IMR-90 (cell line): ENCODE results near the gene ZNF644. TPM values are rescaled to one million over a fixed set of nuclear protein-coding genes. Genes with fewer than 3 reads are reported as not detected.
A peak's percentile ranks its signal among the peaks of the same experiment; 100 is the strongest.

Experiments
- ATAC-seq: fragments of 200-7000 bp; cut with Tn5 transposase; 2 replicates; pipeline ENCODE4 v1.9.1; 2020; ENCODE audit warnings: low read depth, mild to moderate bottlenecking, moderate library complexity
- BruUV-seq: library from RNA; stranded (reverse); fragments of 400-500 nt; replicated peaks from 2 replicates; lab custom pipeline; 2021; lab: Mats Ljungman, UMichigan
- CTCF ChIA-PET: fragments of 300-600 bp; formaldehyde crosslinking; extraction: SDS; loops from one replicate; lab custom pipeline; 2021; ENCODE audit warnings: antibody characterized with exemption; lab: Yijun Ruan, JAX
- POLR2A ChIA-PET: fragments of 300-600 bp; sonication (Branson Sonifier 250); formaldehyde crosslinking; loops from one replicate; lab custom pipeline; 2022; ENCODE audit warnings: antibody characterized with exemption; ENCODE audit not compliant: unreplicated experiment; lab: Charles Lee
- DNase-seq: peaks from one replicate; pipeline ENCODE4 v3.0.0; 2013
- H2AFZ ChIP-seq: replicated peaks from 2 replicates; pipeline ENCODE3; 2013; ENCODE audit warnings: low read length, mild to moderate bottlenecking; ENCODE audit not compliant: poor library complexity
- H2AK5ac ChIP-seq: 2 replicates; pipeline ENCODE4 v1.6.1; 2013; ENCODE audit warnings: low read depth, low read length, inconsistent platforms
- H2AK9ac ChIP-seq: replicated peaks from 2 replicates; pipeline ENCODE3; 2013; ENCODE audit warnings: mild to moderate bottlenecking, low read depth, low read length, moderate library complexity; ENCODE audit not compliant: poor library complexity
- H2BK120ac ChIP-seq: 2 replicates; pipeline ENCODE4 v1.6.1; 2013; ENCODE audit warnings: low read depth, low read length, inconsistent platforms
- H2BK15ac ChIP-seq: 3 replicates; pipeline ENCODE4 v1.6.1; 2013; ENCODE audit warnings: low read depth, low read length, inconsistent platforms
- H2BK20ac ChIP-seq: 2 replicates; pipeline ENCODE4 v1.6.1; 2013; ENCODE audit warnings: low read depth, mild to moderate bottlenecking, inconsistent platforms, low read length, moderate library complexity
- H2BK5ac ChIP-seq: 2 replicates; pipeline ENCODE4 v1.6.1; 2013; ENCODE audit warnings: mild to moderate bottlenecking, low read depth, low read length, inconsistent platforms; ENCODE audit not compliant: poor library complexity, severe bottlenecking
- H3K14ac ChIP-seq: replicated peaks from 2 replicates; pipeline ENCODE4 v1.6.1; 2013; ENCODE audit warnings: low read depth, low read length, inconsistent platforms
- H3K18ac ChIP-seq: 2 replicates; pipeline ENCODE4 v1.6.1; 2013; ENCODE audit warnings: low read depth, low read length, control low read depth
- H3K23ac ChIP-seq: 2 replicates; pipeline ENCODE4 v1.6.1; 2013; ENCODE audit warnings: low read depth, low read length, inconsistent platforms
- H3K27ac ChIP-seq: 2 replicates; pipeline ENCODE4 v1.5.1; 2013; ENCODE audit warnings: mild to moderate bottlenecking, control low read depth, low read length; ENCODE audit not compliant: insufficient read depth
- H3K27me3 ChIP-seq: 2 replicates; pipeline ENCODE4 v1.6.1; 2013; ENCODE audit warnings: low read length; ENCODE audit not compliant: control insufficient read depth, insufficient read depth
- H3K36me3 ChIP-seq: 2 replicates; pipeline ENCODE4 v1.6.1; 2013; ENCODE audit warnings: low read length, mixed read lengths; ENCODE audit not compliant: control insufficient read depth, insufficient read depth
- H3K4ac ChIP-seq: 2 replicates; pipeline ENCODE4 v1.6.1; 2013; ENCODE audit warnings: low read depth, low read length, inconsistent platforms
- H3K4me1 ChIP-seq: 2 replicates; pipeline ENCODE4 v1.6.1; 2013; ENCODE audit warnings: low read length, mixed read lengths; ENCODE audit not compliant: control insufficient read depth, insufficient read depth
- H3K4me2 ChIP-seq: 2 replicates; pipeline ENCODE4 v1.6.1; 2013; ENCODE audit warnings: low read depth, mild to moderate bottlenecking, control low read depth, low read length, moderate library complexity
- H3K4me3 ChIP-seq: 2 replicates; pipeline ENCODE4 v1.5.1; 2013; ENCODE audit warnings: low read depth, mild to moderate bottlenecking, control low read depth, low read length, moderate library complexity; ENCODE audit not compliant: insufficient read depth
- H3K56ac ChIP-seq: 2 replicates; pipeline ENCODE4 v1.6.1; 2013; ENCODE audit warnings: low read length, inconsistent platforms; ENCODE audit not compliant: insufficient read depth; ENCODE audit errors: extremely low read depth
- H3K79me1 ChIP-seq, 2 experiments: 2 replicates each; pipeline ENCODE4 v1.6.1; 2013; ENCODE audit warnings: low read length in 2 of 2, inconsistent platforms in 1 of 2, low read depth in 1 of 2
- H3K9ac ChIP-seq: 2 replicates; pipeline ENCODE4 v1.6.1; 2013; ENCODE audit warnings: low read depth, low read length, control low read depth
- H3K9me1 ChIP-seq: 2 replicates; pipeline ENCODE4 v1.6.1; 2013; ENCODE audit warnings: low read length, inconsistent platforms; ENCODE audit not compliant: insufficient read depth
- H3K9me3 ChIP-seq: 2 replicates; pipeline ENCODE4 v1.6.1; 2013; ENCODE audit warnings: low read length; ENCODE audit not compliant: control insufficient read depth, insufficient read depth
- H4K20me1 ChIP-seq: 2 replicates; pipeline ENCODE4 v1.6.1; 2013; ENCODE audit warnings: low read length, inconsistent platforms; ENCODE audit not compliant: insufficient read depth
- H4K5ac ChIP-seq: 2 replicates; pipeline ENCODE4 v1.6.1; 2013; ENCODE audit warnings: mild to moderate bottlenecking, low read depth, low read length, control low read depth
- H4K8ac ChIP-seq, 2 experiments: 2 replicates each; pipeline ENCODE4 v1.6.1; 2013; ENCODE audit warnings: low read depth in 2 of 2, low read length in 2 of 2, control low read depth in 1 of 2, inconsistent platforms in 1 of 2
- H4K91ac ChIP-seq: 2 replicates; pipeline ENCODE4 v1.6.1; 2013; ENCODE audit warnings: low read depth, low read length, inconsistent platforms; ENCODE audit not compliant: insufficient read depth
- CEBPB ChIP-seq: IDR thresholded peaks from 2 replicates; pipeline ENCODE4 v1.6.1; 2012; ENCODE audit warnings: low read depth, low read length, improper control_type of control experiment
- CHD1 ChIP-seq: IDR thresholded peaks from 2 replicates; pipeline ENCODE4 v1.6.1; 2012; ENCODE audit warnings: low read depth, low read length, improper control_type of control experiment
- RAD21 ChIP-seq: IDR thresholded peaks from 2 replicates; pipeline ENCODE4 v1.6.1; 2012; ENCODE audit warnings: low read length, improper control_type of control experiment
- WGBS, 2 experiments: methylation state at CpG; one replicate each; pipeline versions ENCODE4 v1.1.5 to v1.1.7; 2013; ENCODE audit warnings: missing lambda C conversion rate in 2 of 2; ENCODE audit not compliant: insufficient read length in 1 of 2; ENCODE audit errors: extremely low coverage in 2 of 2; 5-methylcytosine and 5-hydroxymethylcytosine counted together
- dilution Hi-C: fragments of 300-500 bp; cut with HindIII; formaldehyde crosslinking; loops from one replicate; pipeline ENCODE4 v1.14.3; 2018; ENCODE audit warnings: low sequenced_read_pairs; ENCODE audit not compliant: unreplicated experiment
- in situ Hi-C: fragments of 300-500 bp; cut with MboI; formaldehyde crosslinking; loops from 3 replicates; pipeline ENCODE4 v1.14.3; 2019; ENCODE audit warnings: low sequenced_read_pairs, inconsistent platforms, mixed read lengths
- intact Hi-C: fragments of 100-400 bp; cut with micrococcal nuclease; formaldehyde crosslinking; loops from 2 replicates; pipeline ENCODE4 v1.10.0; 2022
- polyA plus RNA-seq, 3 experiments: library from polyadenylated mRNA; depleted of rRNA; stranded (reverse); fragments of >200 nt; gene quantifications; 2 replicates each; pipeline ENCODE4 v1.2.3, GENCODE V29; 2012; ENCODE audit warnings: low replicate concordance in 1 of 3
- total RNA-seq: library from RNA; depleted of rRNA; stranded (reverse); fragments of >200 nt; gene quantifications from 2 replicates; pipeline ENCODE4 v1.2.3, GENCODE V29; 2012

Gene ZNF644
- total and polyA plus RNA-seq, 2 of the 4 experiments (the other 2 are of a cell fraction) = 9.0 to 45.3 TPM

- in situ Hi-C loops = loop anchor here (25.0 kb wide), 1 partner anchor 366 kb away; no protein-coding TSS in a partner anchor
- H2BK5ac ChIP-seq = no peak overlapping the region
- WGBS, 2 experiments = no CpG with 5 or more reads among the region's 3 CpGs
- H4K20me1 ChIP-seq = peaks cover 45% of the 10 kb centered on the region
- no peak overlapping the region for H3K4me2 ChIP-seq
- H3K9me1 ChIP-seq = no peaks in the 10 kb centered on the region
- H3K23ac ChIP-seq = no peak overlapping the region
- H3K27ac ChIP-seq = no peak overlapping the region
- no peak overlapping the region for H2BK20ac ChIP-seq
- H2AK9ac ChIP-seq = no peak overlapping the region
- POLR2A ChIA-PET = no interaction called here
- DNase-seq = no peak
- H3K79me1 ChIP-seq = peaks cover 28 to 49% of the 10 kb centered on the region in 2 experiments
- peaks cover 2% of the 10 kb centered on the region; the same call in 1 of the 2 replicates for H3K4me1 ChIP-seq
- no peak overlapping the region for H3K18ac ChIP-seq
- ATAC-seq = no peak
- H2BK120ac ChIP-seq = no peak overlapping the region
- H3K56ac ChIP-seq = no peak overlapping the region
- no peaks in the 10 kb centered on the region for H3K27me3 ChIP-seq
- no peak overlapping the region for H3K14ac ChIP-seq
- H3K4ac ChIP-seq = no peak overlapping the region
- CTCF ChIA-PET = interaction anchor here (0.6 to 1.6 kb wide), 3 partner anchors 9 to 194 kb away, joined by 4 to 6 read pairs (median 4); no protein-coding TSS in a partner anchor
- BruUV-seq = no TSS peak
- no peak overlapping the region for H3K4me3 ChIP-seq
- no peak overlapping the region for H2AK5ac ChIP-seq
- dilution Hi-C loops = no loop called here
- H2AFZ ChIP-seq = no peak overlapping the region
- TF ChIP-seq CEBPB = 0 out of 2 replicates have a peak, but pooled peaks have one; percentile 2
- no peak for TF ChIP-seq CHD1
- no peak for TF ChIP-seq RAD21
- H4K91ac ChIP-seq = no peak overlapping the region
- intact Hi-C loops = no loop called here
- no peaks in the 10 kb centered on the region for H3K9me3 ChIP-seq
- no peak overlapping the region for H4K5ac ChIP-seq
- no peak overlapping the region for H3K9ac ChIP-seq
- no peaks in the 10 kb centered on the region; the same call in 1 of the 2 replicates for H3K36me3 ChIP-seq
- no peak overlapping the region for H4K8ac ChIP-seq
- H2BK15ac ChIP-seq = no peak overlapping the region
These were observed 68.9 kb downstream of the ZNF644 start for GRCh38 chr1:90952906-90953305.
